H1 (cell line): ENCODE results near the gene IL1RAPL1. TPM values are rescaled to one million over a fixed set of nuclear protein-coding genes. Genes with fewer than 3 reads are reported as not detected.

Experiments used
- EZH2 ChIP-seq: fragments of 200-600 bp; sonication (generic); IDR thresholded peaks from 2 replicates; pipeline ENCODE4 v1.7.1; 2012; ENCODE audit warnings: low read depth, mild to moderate bottlenecking, moderate library complexity, low read length, inconsistent platforms; ENCODE audit not compliant: severe bottlenecking
- JUN ChIP-seq: IDR thresholded peaks from 2 replicates; pipeline ENCODE4 v1.6.1; 2011; ENCODE audit warnings: low read depth, mild to moderate bottlenecking, improper control_type of control experiment, low read length
- KDM1A ChIP-seq: fragments of 200-600, 300-600 bp; sonication (generic); IDR thresholded peaks from 2 replicates; pipeline ENCODE4 v1.7.1; 2016; ENCODE audit warnings: mild to moderate bottlenecking, low read length, borderline replicate concordance
- POU5F1 ChIP-seq: IDR thresholded peaks from 2 replicates; pipeline ENCODE4 v1.6.1; 2011; ENCODE audit warnings: low read depth, mild to moderate bottlenecking, low read length, moderate library complexity
- polyA plus RNA-seq, 7 experiments: library from polyadenylated mRNA; depleted of rRNA in 3 of 7; stranded (reverse) in 5 of 7; unstranded in 2 of 7; fragments of >200 nt in 5 of 7; fragments of 200-250 nt in 2 of 7; gene quantifications; 1 replicate in 5 of 7; 2 replicates in 1 of 7; 4 replicates in 1 of 7; pipeline versions ENCODE4 v1.2.1 to v1.2.3, GENCODE V29; 2011 to 2013; ENCODE audit warnings: missing spikeins in 2 of 7, mixed read lengths in 2 of 7
- total RNA-seq: library from RNA; stranded (reverse); fragmentation: NEBNext Ultra II Directional; extraction: Animal tissue kit (Norgen Biotek cat#: 25700); gene quantifications from 2 replicates; pipeline ENCODE4 v1.2.1, GENCODE V29; 2021

Gene IL1RAPL1
- total and polyA plus RNA-seq, 2 of the 8 experiments (the other 6 are each of a cell fraction or from before 2014, with no cell fraction given): 0.11 to 0.35 TPM

GRCh38 chrX:29952016-29952415, 1364.8 kb downstream of the IL1RAPL1 start (continued):
- TF ChIP-seq EZH2: no peak
- TF ChIP-seq JUN: no peak
- no peak for TF ChIP-seq KDM1A
- TF ChIP-seq POU5F1: no peak
- TF ChIP-seq, all 59 proteins: peak for 0
